ENCODE measurements around the gene PDE3B. TPM values are rescaled to one million over a fixed set of nuclear protein-coding genes. Genes with fewer than 3 reads are reported as not detected.

The PDE3B gene
- total RNA-seq, 3 donors from 2014 or later (not counting 1 experiment from before 2014, with no cell fraction given), result 18.2 to 42.3 (median 34.5) TPM

GRCh38 chr11:14783788-14784187 lies 140.2 kb downstream of the PDE3B start:
- Histone ChIP-seq H3K4me3 (ENCODE audit: low read length) (no peak overlapping the region), H3K27ac (ENCODE audit: low read length) (peak overlapping the region; percentile 52), H3K27me3 (ENCODE audit: control insufficient read depth, insufficient read depth, low read length) (no peaks in the 10 kb centered on the region), H3K36me3 (ENCODE audit: control insufficient read depth, insufficient read depth, low read length) (no peaks in the 10 kb centered on the region), H3K4me1 (ENCODE audit: control insufficient read depth, insufficient read depth, low read length) (peaks cover 5% of the 10 kb centered on the region), H3K9me3 (ENCODE audit: control insufficient read depth, insufficient read depth, low read length) (no peaks in the 10 kb centered on the region)
- peaks cover 14 to 16% of the 10 kb centered on the region in 2 donors for H3K4me1 Mint-ChIP-seq
- no peaks in the 10 kb centered on the region for H3K27me3 Mint-ChIP-seq (ENCODE audit: low read depth in 2 of 2)
- DNase-seq, result no peak
- peak overlapping the region; percentile 69 to 88 for H3K27ac Mint-ChIP-seq
- intact Hi-C loops (cut with micrococcal nuclease), result loop anchor here (1.0 kb wide), 1 partner anchor 18 kb away; no protein-coding TSS in a partner anchor
- WGBS (ENCODE audit: insufficient coverage), result 73% methylated on average over 5 of the region's 6 CpGs
- no peaks in the 10 kb centered on the region for H3K36me3 Mint-ChIP-seq
- TF ChIP-seq CTCF (IDR thresholded peaks at IDR 0.05), result no peak
- H3K9me3 Mint-ChIP-seq, result no peaks in the 10 kb centered on the region
- peak; percentile 44 to 64 (median 60) for ATAC-seq
- peak overlapping the region; percentile 29 for H3K4me3 Mint-ChIP-seq

- Mint-ChIP-seq H3K27me3 (ENCODE audit: low read depth in 2 of 2) (no peaks in the 10 kb centered on the region), H3K9me3 (no peaks in the 10 kb centered on the region), H3K36me3 (no peaks in the 10 kb centered on the region), H3K4me3 (peak overlapping the region; percentile 29), H3K4me1 (peaks cover 14 to 16% of the 10 kb centered on the region in 2 donors), H3K27ac (peak overlapping the region; percentile 69 to 88)
- WGBS (ENCODE audit: insufficient coverage), result no CpG with 5 or more reads among the region's 2 CpGs
- Histone ChIP-seq H3K36me3 (ENCODE audit: control insufficient read depth, insufficient read depth, low read length) (no peaks in the 10 kb centered on the region), H3K4me1 (ENCODE audit: control insufficient read depth, insufficient read depth, low read length) (peaks cover 5% of the 10 kb centered on the region), H3K4me3 (ENCODE audit: low read length) (no peak overlapping the region), H3K27me3 (ENCODE audit: control insufficient read depth, insufficient read depth, low read length) (no peaks in the 10 kb centered on the region), H3K9me3 (ENCODE audit: control insufficient read depth, insufficient read depth, low read length) (no peaks in the 10 kb centered on the region), H3K27ac (ENCODE audit: low read length) (peak overlapping the region; percentile 52)
- no peak for TF ChIP-seq CTCF (IDR thresholded peaks at IDR 0.05)
- ATAC-seq, result peak; percentile 85 to 95 (median 95)
- peak in 1 of 2 donors; percentile 34 for DNase-seq
- intact Hi-C loops (cut with micrococcal nuclease), result loop anchor here (1.0 kb wide), 1 partner anchor 19 kb away; no protein-coding TSS in a partner anchor
Measured at GRCh38 chr11:14784230-14784629, 140.6 kb downstream of the PDE3B start.

GRCh38 chr11:14789879-14790484 lies 146.4 kb downstream of the PDE3B start:
- intact Hi-C loops (cut with micrococcal nuclease), result loop anchor here (1.0 to 10.0 kb wide), 3 partner anchors 117 to 419 kb away; no protein-coding TSS in a partner anchor
- Mint-ChIP-seq H3K27me3 (ENCODE audit: low read depth in 2 of 2) (no peaks in the 10 kb centered on the region), H3K27ac (no peak overlapping the region), H3K36me3 (no peaks in the 10 kb centered on the region), H3K4me3 (no peak overlapping the region), H3K4me1 (no peaks in the 10 kb centered on the region), H3K9me3 (no peaks in the 10 kb centered on the region)
- H3K36me3 ChIP-seq (ENCODE audit: control insufficient read depth, insufficient read depth, low read length), result no peaks in the 10 kb centered on the region
- H3K4me3 ChIP-seq (ENCODE audit: low read length), result no peak overlapping the region
- no peaks in the 10 kb centered on the region for H3K9me3 ChIP-seq (ENCODE audit: control insufficient read depth, insufficient read depth, low read length)
- peak in 1 of 2 donors; percentile 55 for DNase-seq
- no peaks in the 10 kb centered on the region for H3K27me3 ChIP-seq (ENCODE audit: control insufficient read depth, insufficient read depth, low read length)
- peak; percentile 67 for TF ChIP-seq CTCF (IDR thresholded peaks at IDR 0.05)
- ATAC-seq, result peak in 1 of 3 donors; percentile 52
- H3K4me1 ChIP-seq (ENCODE audit: control insufficient read depth, insufficient read depth, low read length), result no peaks in the 10 kb centered on the region
- H3K27ac ChIP-seq (ENCODE audit: low read length), result no peak overlapping the region

Data from natural killer cell (primary cell).